Esophagus squamous epithelium (tissue), 5 donors: ENCODE results near the gene TRA2B. TPM values are rescaled to one million over a fixed set of nuclear protein-coding genes. Genes with fewer than 3 reads are reported as not detected.

Experiments used
- DNase-seq: peaks from one replicate; lab custom pipeline; 2025; lab: John Stamatoyannopoulos, UW
- H3K27ac ChIP-seq, 4 donors: fragments of 200-600 bp; sonication (generic); one replicate each; pipeline ENCODE4 v1.5.1; 2016 to 2019; ENCODE audit warnings: mild to moderate bottlenecking in 1 of 4
- H3K27me3 ChIP-seq, 4 donors: fragments of 200-600 bp; sonication (generic); 1 replicate in 3 of 4; 2 replicates in 1 of 4; pipeline versions ENCODE4 v1.5.1 to v1.6.0; 2017 to 2021; ENCODE audit warnings: antibody characterized with exemption in 1 of 4
- H3K36me3 ChIP-seq, 3 donors: fragments of 200-600 bp; sonication (generic); one replicate each; pipeline ENCODE4 v1.5.1; 2016 to 2019
- H3K4me1 ChIP-seq, 3 donors: fragments of 200-600 bp; sonication (generic); one replicate each; pipeline ENCODE4 v1.5.1; 2017 to 2019
- H3K4me3 ChIP-seq, 4 donors: fragments of 200-600 bp; sonication (generic); 1 replicate in 3 of 4; 2 replicates in 1 of 4; pipeline ENCODE4 v1.5.1; 2016 to 2019; ENCODE audit warnings: mild to moderate bottlenecking in 2 of 4, moderate library complexity in 1 of 4
- H3K9me3 ChIP-seq, 3 donors: fragments of 200-600 bp; sonication (generic); one replicate each; pipeline ENCODE4 v1.5.1; 2016 to 2019
- CTCF ChIP-seq, 6 experiments: fragments of 450-650 bp in 4 of 6; fragments of 200-600 bp in 2 of 6; sonication (generic) in 2 of 6; IDR thresholded peaks; one replicate each; pipeline ENCODE4 v1.5.1; 2016 to 2019; ENCODE audit warnings: antibody characterized with exemption in 6 of 6, mild to moderate bottlenecking in 4 of 6, moderate library complexity in 4 of 6
- POLR2A ChIP-seq, 4 donors: fragments of 450-650 bp; IDR thresholded peaks; one replicate each; pipeline ENCODE4 v1.6.1; 2017; ENCODE audit warnings: antibody characterized with exemption in 4 of 4, mild to moderate bottlenecking in 4 of 4, moderate library complexity in 3 of 4
- WGBS, 2 donors: methylation state at CpG; one replicate each; pipeline ENCODE4 v1.1.5; 2018; 5-methylcytosine and 5-hydroxymethylcytosine counted together
- intact Hi-C: fragments of 100-400 bp; cut with DNase I; formaldehyde crosslinking; loops from one replicate; pipeline ENCODE4 v1.15.0; 2022
- total RNA-seq, 4 donors: library from RNA; depleted of rRNA; stranded (reverse); fragments of >200 nt; gene quantifications; one replicate each; pipeline ENCODE4 v1.1.0, GENCODE V29; 2016
- donor health status: DM: yes; HTN: yes; CAD: no.

TRA2B gene
- total RNA-seq, 4 donors from 2014 or later = 83.3 to 396 (median 171) TPM

- no peaks in the 10 kb centered on the region for H3K4me1 ChIP-seq
- WGBS, 2 donors = 38 to 57% methylated on average over 5 to 6 of the region's 6 CpGs
- no peak overlapping the region for H3K27ac ChIP-seq
- TF ChIP-seq POLR2A (IDR thresholded peaks at IDR 0.05) (no peak), CTCF (IDR thresholded peaks at IDR 0.05) (peak; percentile 61 to 85 (median 81))
- intact Hi-C loops = no loop called here
- peaks cover 0 to 39% (median 9%) of the 10 kb centered on the region in 3 donors for H3K36me3 ChIP-seq
- H3K27me3 ChIP-seq = no peaks in the 10 kb centered on the region
- H3K9me3 ChIP-seq = no peaks in the 10 kb centered on the region
- no peak for DNase-seq
- no peak overlapping the region for H3K4me3 ChIP-seq
These were observed 39.3 kb upstream of the TRA2B start for GRCh38 chr3:185976977-185977678.

- TF ChIP-seq POLR2A (IDR thresholded peaks at IDR 0.05) (no peak), CTCF (IDR thresholded peaks at IDR 0.05) (no peak)
- H3K4me1 ChIP-seq = no peaks in the 10 kb centered on the region
- H3K9me3 ChIP-seq = no peaks in the 10 kb centered on the region
- no peaks in the 10 kb centered on the region for H3K27me3 ChIP-seq
- peaks cover 0 to 50% (median 9%) of the 10 kb centered on the region in 3 donors for H3K36me3 ChIP-seq
- H3K27ac ChIP-seq = no peak overlapping the region
- intact Hi-C loops = no loop called here
- H3K4me3 ChIP-seq = no peak overlapping the region
- WGBS, 2 donors = 77 to 83% methylated on average over 2 of the region's 2 CpGs
- no peak for DNase-seq
These were observed 38.3 kb upstream of the TRA2B start for GRCh38 chr3:185976100-185976499.

- intact Hi-C loops = no loop called here
- 90 to 93% methylated on average over 18 of the region's 18 CpGs for WGBS, 2 donors
These were observed 33.8 kb upstream of the TRA2B start for GRCh38 chr3:185971579-185971978.

GRCh38 chr3:185968168-185968567 is 30.4 kb upstream of the TRA2B start:
- H3K36me3 ChIP-seq = peaks cover 0 to 29% (median 7%) of the 10 kb centered on the region in 3 donors
- H3K27ac ChIP-seq = no peak overlapping the region
- WGBS, 2 donors = 66 to 86% methylated on average over 2 of the region's 2 CpGs
- no peak for DNase-seq
- H3K4me1 ChIP-seq = no peaks in the 10 kb centered on the region
- intact Hi-C loops = no loop called here
- TF ChIP-seq POLR2A (IDR thresholded peaks at IDR 0.05) (no peak), CTCF (IDR thresholded peaks at IDR 0.05) (no peak)
- no peaks in the 10 kb centered on the region for H3K9me3 ChIP-seq
- no peak overlapping the region for H3K4me3 ChIP-seq
- H3K27me3 ChIP-seq = no peaks in the 10 kb centered on the region

More at GRCh38 chr3:185971579-185971978, 33.8 kb upstream of the TRA2B start:
- Histone ChIP-seq H3K27ac (no peak overlapping the region), H3K36me3 (peaks cover 0 to 48% (median 9%) of the 10 kb centered on the region in 3 donors), H3K9me3 (no peaks in the 10 kb centered on the region), H3K4me3 (no peak overlapping the region), H3K27me3 (no peaks in the 10 kb centered on the region), H3K4me1 (no peaks in the 10 kb centered on the region)
- no peak for DNase-seq
- no peak for TF ChIP-seq CTCF (IDR thresholded peaks at IDR 0.05)
- no peak for TF ChIP-seq POLR2A (IDR thresholded peaks at IDR 0.05)

GRCh38 chr3:185966655-185967054 is 28.8 kb upstream of the TRA2B start:
- Histone ChIP-seq H3K4me3 (no peak overlapping the region), H3K27ac (no peak overlapping the region), H3K27me3 (no peaks in the 10 kb centered on the region), H3K9me3 (no peaks in the 10 kb centered on the region), H3K4me1 (peaks cover 0 to 4% (median 0%) of the 10 kb centered on the region in 3 donors), H3K36me3 (peaks cover 0 to 14% (median 0%) of the 10 kb centered on the region in 3 donors)
- intact Hi-C loops = no loop called here
- TF ChIP-seq POLR2A (IDR thresholded peaks at IDR 0.05) = no peak
- TF ChIP-seq CTCF (IDR thresholded peaks at IDR 0.05) = no peak
- WGBS, 2 donors = 42 to 69% methylated on average over 2 of the region's 2 CpGs
- no peak for DNase-seq
